Measurements from ENCODE around the gene SLC25A25. TPM values are rescaled to one million over a fixed set of nuclear protein-coding genes. Genes with fewer than 3 reads are reported as not detected.
"Not testable (repeated sequence)": the region's sequence is repeated elsewhere in the genome, so short reads cannot be mapped to it uniquely, and the experiment has no call there.

SLC25A25 gene
- total and polyA plus RNA-seq, 5 donors = 5.8 to 16.1 (median 6.7) TPM

- Histone ChIP-seq H3K9me3 (ENCODE audit: control insufficient read depth, low read length) (no peaks in the 10 kb centered on the region), H3K4me1 (ENCODE audit: control insufficient read depth, insufficient read depth, low read length) (peaks cover 3% of the 10 kb centered on the region), H3K27ac (ENCODE audit: low read length) (no peak overlapping the region), H3K4me3 (ENCODE audit: low read length) (no peak overlapping the region), H3K27me3 (ENCODE audit: control insufficient read depth, insufficient read depth) (no peaks in the 10 kb centered on the region)
- no peak for ATAC-seq
- DNase-seq = peak; percentile 13 to 38 (median 30)
- intact Hi-C loops (cut with DNase I) = no loop called here
- 91% methylated on average over 21 of the region's 21 CpGs for WGBS
Observed at GRCh38 chr9:128123451-128124080, 55.5 kb downstream of the SLC25A25 start.

DNA sequence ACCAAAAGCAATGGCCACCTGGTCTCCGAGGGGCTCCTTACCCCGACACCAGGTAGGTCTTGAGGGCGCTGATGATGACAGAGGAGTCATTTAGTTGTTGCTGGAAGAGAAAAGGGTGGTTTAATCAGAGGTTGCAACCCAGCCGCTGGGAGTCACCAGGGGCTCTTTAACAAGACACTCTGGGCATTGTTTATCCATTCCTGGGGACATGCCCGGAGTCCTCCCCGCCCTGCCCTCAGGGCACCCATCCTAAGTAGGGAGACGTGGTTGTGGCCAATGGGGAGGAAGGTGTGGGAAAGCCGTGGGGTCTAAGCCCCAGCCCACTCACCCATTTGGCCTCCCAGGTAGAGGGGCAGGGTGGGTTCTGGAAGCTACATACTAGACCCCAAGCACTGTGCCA lies 56.4 kb downstream of the SLC25A25 start:
- intact Hi-C loops (cut with DNase I) = no loop called here
- no peak for ATAC-seq

GRCh38 chr9:128124873-128125579 lies 57.0 kb downstream of the SLC25A25 start:
- Histone ChIP-seq H3K9me3 (ENCODE audit: control insufficient read depth, low read length) (no peaks in the 10 kb centered on the region), H3K27me3 (ENCODE audit: control insufficient read depth, insufficient read depth) (no peaks in the 10 kb centered on the region), H3K4me3 (ENCODE audit: low read length) (no peak overlapping the region), H3K4me1 (ENCODE audit: control insufficient read depth, insufficient read depth, low read length) (peaks cover 6% of the 10 kb centered on the region), H3K27ac (ENCODE audit: low read length) (no peak overlapping the region)
- intact Hi-C loops (cut with DNase I) = no loop called here
- ATAC-seq (no peak), DNase-seq (peak; percentile 59 to 87 (median 86))
- 60% methylated on average over 16 of the region's 16 CpGs for WGBS

More for the DNA sequence above, 56.4 kb downstream of the SLC25A25 start:
- no peak overlapping the region for H3K27ac ChIP-seq (ENCODE audit: low read length)
- H3K27me3 ChIP-seq (ENCODE audit: control insufficient read depth, insufficient read depth) = no peaks in the 10 kb centered on the region
- peaks cover 6% of the 10 kb centered on the region for H3K4me1 ChIP-seq (ENCODE audit: control insufficient read depth, insufficient read depth, low read length)
- no peaks in the 10 kb centered on the region for H3K9me3 ChIP-seq (ENCODE audit: control insufficient read depth, low read length)
- no peak overlapping the region for H3K4me3 ChIP-seq (ENCODE audit: low read length)
- WGBS = 87% methylated on average over 8 of the region's 8 CpGs
- DNase-seq = peak in 2 of 3 donors; percentile 2 to 46

GRCh38 chr9:128125580-128126354 lies 57.7 kb downstream of the SLC25A25 start:
- H3K9me3 ChIP-seq (ENCODE audit: control insufficient read depth, low read length) = no peaks in the 10 kb centered on the region
- WGBS = 29% methylated on average over 10 of the region's 10 CpGs
- no peak for ATAC-seq
- peak; percentile 11 to 45 (median 40) for DNase-seq
- intact Hi-C loops (cut with DNase I) = no loop called here
- H3K27me3 ChIP-seq (ENCODE audit: control insufficient read depth, insufficient read depth) = no peaks in the 10 kb centered on the region
- no peak overlapping the region for H3K27ac ChIP-seq (ENCODE audit: low read length)
- no peak overlapping the region for H3K4me3 ChIP-seq (ENCODE audit: low read length)
- H3K4me1 ChIP-seq (ENCODE audit: control insufficient read depth, insufficient read depth, low read length) = peaks cover 6% of the 10 kb centered on the region

GRCh38 chr9:128127568-128127989 lies 59.5 kb downstream of the SLC25A25 start, which contains the start of gene PTGES2:
Gene PTGES2, minus strand, starts transcription at chr9:128127729. Its CDS starts 12 bp downstream, at chr9:128127717.
- intact Hi-C loops (cut with DNase I) = no loop called here
- no peaks in the 10 kb centered on the region for H3K27me3 ChIP-seq (ENCODE audit: control insufficient read depth, insufficient read depth)
- ATAC-seq (peak; percentile 89), DNase-seq (peak; percentile 88 to 96 (median 94))
- peaks cover 6% of the 10 kb centered on the region for H3K4me1 ChIP-seq (ENCODE audit: control insufficient read depth, insufficient read depth, low read length)
- peak within 1 kb of the TSS; percentile 95 for H3K27ac ChIP-seq (ENCODE audit: low read length)
- H3K9me3 ChIP-seq (ENCODE audit: control insufficient read depth, low read length) = no peaks in the 10 kb centered on the region
- peak within 1 kb of the TSS; percentile 96 for H3K4me3 ChIP-seq (ENCODE audit: low read length)
- WGBS = under 1% methylated on average over 56 of the region's 56 CpGs

GRCh38 chr9:128127990-128128835 lies 60.2 kb downstream of the SLC25A25 start:
- Histone ChIP-seq H3K27me3 (ENCODE audit: control insufficient read depth, insufficient read depth) (no peaks in the 10 kb centered on the region), H3K4me1 (ENCODE audit: control insufficient read depth, insufficient read depth, low read length) (peaks cover 6% of the 10 kb centered on the region), H3K9me3 (ENCODE audit: control insufficient read depth, low read length) (no peaks in the 10 kb centered on the region), H3K4me3 (ENCODE audit: low read length) (peak overlapping the region; percentile 96), H3K27ac (ENCODE audit: low read length) (peak overlapping the region; percentile 95)
- intact Hi-C loops (cut with DNase I) = no loop called here
- ATAC-seq (peak; percentile 92), DNase-seq (peak; percentile 80 to 93 (median 92))
- WGBS = under 1% methylated on average over 82 of the region's 82 CpGs

DNA sequence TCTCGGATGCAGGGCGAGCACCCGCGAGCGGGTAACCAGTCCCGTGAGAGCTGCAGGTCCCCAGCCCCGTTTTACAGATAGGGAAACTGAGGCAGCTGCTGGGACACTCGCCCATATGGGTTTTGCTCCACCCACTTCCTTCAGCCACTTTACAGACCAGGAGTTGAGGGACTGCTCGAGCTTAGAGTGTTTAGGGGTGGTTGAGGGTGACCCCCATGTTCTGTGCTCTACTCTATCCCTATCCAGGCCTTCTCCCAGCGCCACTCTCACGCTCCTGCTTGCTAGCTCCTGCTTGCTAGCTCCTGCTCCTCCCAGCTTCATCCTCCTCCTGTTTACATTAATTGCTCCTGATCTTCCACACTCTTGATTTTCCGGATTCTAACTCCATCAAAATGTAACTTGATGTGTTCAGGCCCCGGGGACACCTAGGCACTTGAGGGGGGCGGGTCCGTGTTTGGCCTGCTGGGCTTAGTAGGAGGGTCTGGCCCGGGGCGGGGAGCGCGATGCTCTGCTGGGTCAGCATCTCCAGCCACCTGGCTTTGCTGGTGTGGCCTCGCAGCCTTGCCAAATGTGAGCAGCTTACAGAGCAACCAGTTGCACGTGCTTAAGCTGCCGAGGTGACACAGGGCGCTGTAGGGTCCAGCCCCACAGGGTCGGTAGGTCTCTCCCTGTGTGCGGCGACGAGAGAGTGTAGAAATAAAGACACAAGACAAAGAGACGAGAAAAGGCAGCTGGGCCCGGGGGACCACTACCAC lies 61.0 kb downstream of the SLC25A25 start:
- peak in 1 of 2 donors; percentile 4 for ATAC-seq
- no peaks in the 10 kb centered on the region for H3K27me3 ChIP-seq (ENCODE audit: control insufficient read depth, insufficient read depth)
- H3K4me3 ChIP-seq (ENCODE audit: low read length) = peak overlapping the region; percentile 96
- intact Hi-C loops (cut with DNase I) = no loop called here
- H3K4me1 ChIP-seq (ENCODE audit: control insufficient read depth, insufficient read depth, low read length) = peaks cover 6% of the 10 kb centered on the region
- H3K27ac ChIP-seq (ENCODE audit: low read length) = peak overlapping the region; percentile 68
- H3K9me3 ChIP-seq (ENCODE audit: control insufficient read depth, low read length) = no peaks in the 10 kb centered on the region
- DNase-seq = peak; percentile 39 to 76 (median 63)
- WGBS = 66% methylated on average over 29 of the region's 29 CpGs

DNA sequence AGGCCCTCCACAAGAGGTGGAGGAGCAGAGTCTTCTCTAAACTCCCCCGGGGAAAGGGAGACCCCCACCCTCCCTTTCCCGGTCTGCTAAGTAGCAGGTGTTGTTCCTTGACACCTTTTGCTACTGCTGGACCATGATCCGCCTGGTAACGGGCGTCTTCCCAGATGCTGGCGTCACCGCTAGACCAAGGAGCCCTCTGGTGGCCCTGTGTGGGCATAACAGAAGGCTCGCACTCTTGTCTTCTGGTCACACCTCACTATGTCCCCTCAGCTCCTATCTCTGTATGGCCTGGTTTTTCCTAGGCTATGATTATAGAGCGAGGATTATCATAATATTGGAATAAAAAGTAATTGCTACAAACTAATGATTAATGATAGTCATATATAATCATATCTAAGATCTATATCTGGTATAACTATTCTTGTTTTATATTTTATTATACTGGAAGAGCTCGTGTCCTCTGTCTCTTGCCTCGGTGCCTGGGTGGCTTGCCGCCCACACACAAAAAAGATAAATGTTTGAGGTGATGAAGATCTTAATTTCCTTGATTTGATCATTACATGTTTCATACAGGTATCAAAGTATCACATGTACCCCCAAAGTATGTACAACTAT lies 62.1 kb downstream of the SLC25A25 start:
- H3K4me3 ChIP-seq (ENCODE audit: low read length); H3K27ac ChIP-seq (ENCODE audit: low read length); ATAC-seq; H3K9me3 ChIP-seq (ENCODE audit: control insufficient read depth, low read length); H3K4me1 ChIP-seq (ENCODE audit: control insufficient read depth, insufficient read depth, low read length); intact Hi-C loops (cut with DNase I); H3K27me3 ChIP-seq (ENCODE audit: control insufficient read depth, insufficient read depth): not testable (repeated sequence)
- DNase-seq = peak; percentile 42 to 85 (median 78)
- WGBS = 30% methylated on average over 12 of the region's 12 CpGs

DNA sequence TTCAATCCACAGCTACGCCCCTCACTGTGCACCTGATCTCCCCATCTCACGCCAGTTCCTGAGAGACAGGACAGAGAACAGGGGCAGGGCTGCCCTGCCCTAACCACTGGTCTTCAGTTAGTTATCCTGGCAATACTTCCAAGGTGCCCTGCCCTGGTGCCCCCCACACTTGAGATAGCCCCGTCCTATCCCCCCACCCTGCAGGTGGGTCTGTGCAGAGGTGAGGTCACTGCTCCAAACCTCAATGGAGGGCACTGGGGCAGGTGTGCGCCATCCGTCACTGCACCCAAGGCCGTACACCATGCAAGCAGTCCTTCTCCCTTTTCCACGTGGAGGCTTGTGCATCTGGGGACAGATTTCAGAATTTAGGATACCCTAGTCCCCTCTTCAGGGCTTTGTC lies 62.6 kb downstream of the SLC25A25 start:
- peak in 2 of 3 donors; percentile 11 to 14 for DNase-seq
- H3K4me3 ChIP-seq (ENCODE audit: low read length); H3K27ac ChIP-seq (ENCODE audit: low read length); intact Hi-C loops (cut with DNase I); ATAC-seq; H3K9me3 ChIP-seq (ENCODE audit: control insufficient read depth, low read length); H3K27me3 ChIP-seq (ENCODE audit: control insufficient read depth, insufficient read depth); H3K4me1 ChIP-seq (ENCODE audit: control insufficient read depth, insufficient read depth, low read length): not testable (repeated sequence)
- WGBS = 62% methylated on average over 7 of the region's 7 CpGs
